ENCODE data around the gene CNFN.

The CNFN gene

GRCh38 chr19:42362891-42363440 is 27.1 kb downstream of the CNFN start:
- TF ChIP-seq TEAD4 (IDR thresholded peaks at IDR 0.05) (no peak), EGR1 (IDR thresholded peaks at IDR 0.05) (no peak), CEBPB (IDR thresholded peaks at IDR 0.05) (no peak), USF1 (IDR thresholded peaks at IDR 0.05) (no peak), TAF1 (IDR thresholded peaks at IDR 0.05; ENCODE audit: low read depth) (no peak), EP300 (IDR thresholded peaks at IDR 0.05; ENCODE audit: borderline replicate concordance) (no peak), CREB1 (IDR thresholded peaks at IDR 0.05; ENCODE audit: low read depth) (no peak), ZBTB7A (IDR thresholded peaks at IDR 0.05; ENCODE audit: low read depth) (no peak), REST (IDR thresholded peaks at IDR 0.05; ENCODE audit: low read depth) (no peak), YY1 (IDR thresholded peaks at IDR 0.05; ENCODE audit: low read depth) (no peak), TCF12 (IDR thresholded peaks at IDR 0.05; ENCODE audit: low read depth) (no peak), NFIC (IDR thresholded peaks at IDR 0.05) (no peak), RAD21 (IDR thresholded peaks at IDR 0.05; ENCODE audit: low read depth) (no peak), FOXM1 (IDR thresholded peaks at IDR 0.05; ENCODE audit: borderline replicate concordance, low read depth) (no peak), MAX (IDR thresholded peaks at IDR 0.05) (no peak)

- no peak for TF ChIP-seq CREB1 (IDR thresholded peaks at IDR 0.05; ENCODE audit: low read depth)
- TF ChIP-seq RAD21 (IDR thresholded peaks at IDR 0.05; ENCODE audit: low read depth), result no peak
- no peak for TF ChIP-seq USF1 (IDR thresholded peaks at IDR 0.05)
- no peak for TF ChIP-seq CEBPB (IDR thresholded peaks at IDR 0.05)
- TF ChIP-seq TAF1 (IDR thresholded peaks at IDR 0.05; ENCODE audit: low read depth), result no peak
- TF ChIP-seq EP300 (IDR thresholded peaks at IDR 0.05; ENCODE audit: borderline replicate concordance), result no peak
Observed at GRCh38 chr19:42362342-42362741, 27.8 kb downstream of the CNFN start.

- TF ChIP-seq YY1 (IDR thresholded peaks at IDR 0.05; ENCODE audit: low read depth), result no peak
- no peak for TF ChIP-seq CEBPB (IDR thresholded peaks at IDR 0.05)
- no peak for TF ChIP-seq RAD21 (IDR thresholded peaks at IDR 0.05; ENCODE audit: low read depth)
- no peak for TF ChIP-seq REST (IDR thresholded peaks at IDR 0.05; ENCODE audit: low read depth)
- TF ChIP-seq EGR1 (IDR thresholded peaks at IDR 0.05), result no peak
- TF ChIP-seq MAX (IDR thresholded peaks at IDR 0.05), result no peak
- TF ChIP-seq ZBTB7A (IDR thresholded peaks at IDR 0.05; ENCODE audit: low read depth), result no peak
- no peak for TF ChIP-seq TCF12 (IDR thresholded peaks at IDR 0.05; ENCODE audit: low read depth)
- TF ChIP-seq EP300 (IDR thresholded peaks at IDR 0.05; ENCODE audit: borderline replicate concordance), result no peak
- no peak for TF ChIP-seq FOXM1 (IDR thresholded peaks at IDR 0.05; ENCODE audit: borderline replicate concordance, low read depth)
- no peak for TF ChIP-seq TAF1 (IDR thresholded peaks at IDR 0.05; ENCODE audit: low read depth)
- no peak for TF ChIP-seq USF1 (IDR thresholded peaks at IDR 0.05)
- TF ChIP-seq CREB1 (IDR thresholded peaks at IDR 0.05; ENCODE audit: low read depth), result no peak
- TF ChIP-seq TEAD4 (IDR thresholded peaks at IDR 0.05), result no peak
- no peak for TF ChIP-seq NFIC (IDR thresholded peaks at IDR 0.05)
Observed at GRCh38 chr19:42361545-42361910, 28.6 kb downstream of the CNFN start.

GRCh38 chr19:42360787-42361544 is 29.1 kb downstream of the CNFN start:
- TF ChIP-seq CREB1 (IDR thresholded peaks at IDR 0.05; ENCODE audit: low read depth) (no peak), USF1 (IDR thresholded peaks at IDR 0.05) (no peak), EP300 (IDR thresholded peaks at IDR 0.05; ENCODE audit: borderline replicate concordance) (no peak), MAX (IDR thresholded peaks at IDR 0.05) (no peak), ZBTB7A (IDR thresholded peaks at IDR 0.05; ENCODE audit: low read depth) (no peak), RAD21 (IDR thresholded peaks at IDR 0.05; ENCODE audit: low read depth) (no peak), CEBPB (IDR thresholded peaks at IDR 0.05) (no peak), FOXM1 (IDR thresholded peaks at IDR 0.05; ENCODE audit: borderline replicate concordance, low read depth) (no peak), TAF1 (IDR thresholded peaks at IDR 0.05; ENCODE audit: low read depth) (no peak), REST (IDR thresholded peaks at IDR 0.05; ENCODE audit: low read depth) (no peak), TCF12 (IDR thresholded peaks at IDR 0.05; ENCODE audit: low read depth) (no peak), TEAD4 (IDR thresholded peaks at IDR 0.05) (no peak)
